GM18526 (cell line): Measurements from ENCODE around the gene TBC1D16.

ENCODE experiments used
- POLR2A ChIP-seq: IDR thresholded peaks from 3 replicates; pipeline ENCODE4 v1.6.1; 2011; ENCODE audit not compliant: insufficient read length; ENCODE audit errors: extremely low read depth

Gene TBC1D16

GRCh38 chr17:80018917-80019651 lies 16.6 kb downstream of the TBC1D16 start:
- TF ChIP-seq POLR2A: no peak

GRCh38 chr17:80017226-80018010 lies 18.3 kb downstream of the TBC1D16 start:
- TF ChIP-seq POLR2A: no peak

GRCh38 chr17:80012765-80013741 lies 22.6 kb downstream of the TBC1D16 start:
- TF ChIP-seq POLR2A: no peak

GRCh38 chr17:80011989-80012555 lies 23.6 kb downstream of the TBC1D16 start:
- TF ChIP-seq POLR2A: no peak

- TF ChIP-seq POLR2A: no peak
These were observed 25.3 kb downstream of the TBC1D16 start for GRCh38 chr17:80010283-80010858.

- no peak for TF ChIP-seq POLR2A
These were observed 26.0 kb downstream of the TBC1D16 start for GRCh38 chr17:80009391-80010282.

GRCh38 chr17:80008848-80009247 lies 26.8 kb downstream of the TBC1D16 start:
- no peak for TF ChIP-seq POLR2A

GRCh38 chr17:80008383-80008840 lies 27.3 kb downstream of the TBC1D16 start:
- no peak for TF ChIP-seq POLR2A

GRCh38 chr17:80007939-80008338 lies 27.7 kb downstream of the TBC1D16 start:
- TF ChIP-seq POLR2A: no peak

GRCh38 chr17:80006811-80007752 lies 28.6 kb downstream of the TBC1D16 start:
- TF ChIP-seq POLR2A: no peak

- TF ChIP-seq POLR2A: no peak
These were observed 29.3 kb downstream of the TBC1D16 start for GRCh38 chr17:80006339-80006720.
